Nephron (organoid): ENCODE data around the gene RNF31.

Experiments
- H3K27ac Mint-ChIP-seq, 3 experiments: 2 replicates each; pipeline ENCODE4 v1.8.0; 2020; ENCODE audit warnings: mixed read lengths in 3 of 3, mild to moderate bottlenecking in 2 of 3, moderate library complexity in 1 of 3
- H3K27me3 Mint-ChIP-seq: 2 replicates; pipeline ENCODE4 v1.8.0; 2021; ENCODE audit warnings: low read depth, mild to moderate bottlenecking, moderate library complexity, mixed read lengths
- H3K36me3 Mint-ChIP-seq: 2 replicates; pipeline ENCODE4 v1.8.0; 2020; ENCODE audit warnings: low read depth, mixed read lengths
- H3K4me1 Mint-ChIP-seq: 2 replicates; pipeline ENCODE4 v1.8.0; 2020; ENCODE audit warnings: mixed read lengths
- H3K4me3 Mint-ChIP-seq, 3 experiments: 2 replicates each; pipeline ENCODE4 v1.8.0; 2020; ENCODE audit warnings: mild to moderate bottlenecking in 3 of 3, mixed read lengths in 3 of 3, moderate library complexity in 2 of 3
- H3K9me3 Mint-ChIP-seq: 2 replicates; pipeline ENCODE4 v1.8.0; 2020; ENCODE audit warnings: mixed read lengths
- TF ChIP-seq, protein P1 (sequence below), 3 experiments: fragments of 200-600 bp; sonication (generic); IDR thresholded peaks; one replicate each; pipeline ENCODE4 v1.5.0; 2021; ENCODE audit warnings: antibody characterized with exemption in 3 of 3; ENCODE audit not compliant: unreplicated experiment in 3 of 3

Gene RNF31

DNA sequence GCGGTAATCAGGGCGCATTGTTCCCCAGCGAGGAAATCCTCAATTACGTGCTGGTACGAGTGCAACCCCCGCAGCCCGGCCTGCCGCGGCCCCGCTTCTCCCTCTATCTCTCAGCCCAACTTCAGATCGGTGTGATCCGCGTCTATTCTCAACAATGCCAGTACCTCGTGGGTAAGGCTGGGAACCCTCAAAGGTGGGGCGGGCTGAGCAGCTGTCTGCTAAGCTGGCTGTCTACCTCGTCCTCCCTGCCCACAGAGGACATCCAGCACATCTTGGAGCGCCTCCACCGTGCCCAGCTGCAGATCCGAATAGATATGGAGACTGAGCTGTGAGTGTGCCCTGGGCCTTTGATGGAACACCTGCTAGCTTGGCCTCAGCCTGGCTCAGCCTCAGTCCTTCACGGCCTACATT lies 25.6 kb downstream of the RNF31 start:
- no peak overlapping the region for H3K27ac Mint-ChIP-seq
- TF ChIP-seq, protein P1, sequence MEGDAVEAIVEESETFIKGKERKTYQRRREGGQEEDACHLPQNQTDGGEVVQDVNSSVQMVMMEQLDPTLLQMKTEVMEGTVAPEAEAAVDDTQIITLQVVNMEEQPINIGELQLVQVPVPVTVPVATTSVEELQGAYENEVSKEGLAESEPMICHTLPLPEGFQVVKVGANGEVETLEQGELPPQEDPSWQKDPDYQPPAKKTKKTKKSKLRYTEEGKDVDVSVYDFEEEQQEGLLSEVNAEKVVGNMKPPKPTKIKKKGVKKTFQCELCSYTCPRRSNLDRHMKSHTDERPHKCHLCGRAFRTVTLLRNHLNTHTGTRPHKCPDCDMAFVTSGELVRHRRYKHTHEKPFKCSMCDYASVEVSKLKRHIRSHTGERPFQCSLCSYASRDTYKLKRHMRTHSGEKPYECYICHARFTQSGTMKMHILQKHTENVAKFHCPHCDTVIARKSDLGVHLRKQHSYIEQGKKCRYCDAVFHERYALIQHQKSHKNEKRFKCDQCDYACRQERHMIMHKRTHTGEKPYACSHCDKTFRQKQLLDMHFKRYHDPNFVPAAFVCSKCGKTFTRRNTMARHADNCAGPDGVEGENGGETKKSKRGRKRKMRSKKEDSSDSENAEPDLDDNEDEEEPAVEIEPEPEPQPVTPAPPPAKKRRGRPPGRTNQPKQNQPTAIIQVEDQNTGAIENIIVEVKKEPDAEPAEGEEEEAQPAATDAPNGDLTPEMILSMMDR (IDR thresholded peaks at IDR 0.05; ENCODE audit: unreplicated experiment in 3 of 3) = no peak
- no peaks in the 10 kb centered on the region for H3K27me3 Mint-ChIP-seq
- H3K36me3 Mint-ChIP-seq = peaks cover 32% of the 10 kb centered on the region
- no peaks in the 10 kb centered on the region for H3K4me1 Mint-ChIP-seq
- H3K9me3 Mint-ChIP-seq = no peaks in the 10 kb centered on the region
- H3K4me3 Mint-ChIP-seq = peak overlapping the region; percentile 84 to 89 (median 89)

DNA sequence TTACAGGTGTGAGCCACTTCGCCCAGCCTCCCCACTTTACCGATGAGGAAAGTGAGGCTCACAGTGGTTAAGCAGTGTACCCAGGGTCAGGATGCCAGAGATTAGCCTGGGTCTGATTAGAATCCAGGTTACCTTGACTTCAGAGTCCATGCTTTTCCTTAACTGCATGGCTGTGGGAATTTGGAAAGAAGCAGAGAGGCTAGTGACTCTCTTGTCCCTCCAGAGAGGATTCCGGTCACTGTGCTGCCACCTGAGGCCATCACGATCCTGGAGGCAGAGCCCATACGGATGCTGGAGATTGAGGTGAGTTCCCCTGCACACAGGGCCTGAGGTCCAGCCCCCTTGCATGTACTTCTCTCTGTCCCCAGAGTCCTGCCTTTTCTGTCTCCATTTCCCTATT lies 29.3 kb downstream of the RNF31 start:
- H3K27ac Mint-ChIP-seq = no peak overlapping the region
- H3K4me3 Mint-ChIP-seq = no peak overlapping the region
- TF ChIP-seq, protein P1 (IDR thresholded peaks at IDR 0.05; ENCODE audit: unreplicated experiment in 3 of 3) = no peak
- H3K9me3 Mint-ChIP-seq = no peaks in the 10 kb centered on the region
- peaks cover 10% of the 10 kb centered on the region for H3K4me1 Mint-ChIP-seq
- H3K27me3 Mint-ChIP-seq = no peaks in the 10 kb centered on the region
- peaks cover 41% of the 10 kb centered on the region for H3K36me3 Mint-ChIP-seq

DNA sequence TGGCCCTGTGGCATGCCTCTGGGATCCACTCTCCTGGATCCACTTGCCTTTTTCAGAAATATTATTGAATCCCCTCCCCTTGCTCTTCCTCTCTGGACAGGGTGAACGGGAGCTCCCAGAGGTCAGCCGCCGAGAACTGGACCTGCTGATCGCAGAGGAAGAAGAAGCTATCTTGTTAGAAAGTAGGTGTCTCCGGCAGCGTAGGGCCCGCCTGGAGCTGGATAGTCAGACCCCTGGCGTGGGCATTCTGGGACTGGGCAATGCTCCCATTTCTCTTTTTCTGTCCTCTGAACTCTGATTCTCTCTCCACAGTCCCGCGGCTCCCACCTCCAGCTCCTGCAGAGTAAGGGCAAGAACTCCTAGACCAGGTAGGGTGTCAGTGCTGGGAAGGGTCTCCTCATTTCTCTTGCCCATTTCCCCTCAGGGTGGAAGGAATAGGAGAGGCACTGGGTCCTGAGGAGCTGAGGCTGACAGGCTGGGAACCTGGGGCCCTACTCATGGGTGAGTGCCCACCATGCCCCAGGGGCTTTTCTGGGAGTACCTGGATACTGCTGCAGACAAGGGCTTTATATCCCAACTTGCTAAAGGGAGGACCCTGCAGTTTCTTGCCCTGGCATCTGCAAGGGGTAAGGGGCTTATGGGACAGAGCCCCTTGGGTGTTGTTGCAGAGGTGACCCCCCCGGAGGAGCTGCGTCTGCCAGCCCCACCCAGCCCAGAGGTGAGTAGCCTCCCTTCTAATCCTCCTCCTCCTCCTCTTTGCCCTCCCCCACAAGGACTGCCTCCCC lies 29.9 kb downstream of the RNF31 start:
- Mint-ChIP-seq H3K27ac (peak overlapping the region in 1 of 3 experiments; percentile 19), H3K9me3 (no peaks in the 10 kb centered on the region), H3K4me3 (no peak overlapping the region), H3K4me1 (peaks cover 10% of the 10 kb centered on the region), H3K36me3 (peaks cover 46% of the 10 kb centered on the region), H3K27me3 (no peaks in the 10 kb centered on the region)
- TF ChIP-seq, protein P1 (IDR thresholded peaks at IDR 0.05; ENCODE audit: unreplicated experiment in 3 of 3) = no peak

DNA sequence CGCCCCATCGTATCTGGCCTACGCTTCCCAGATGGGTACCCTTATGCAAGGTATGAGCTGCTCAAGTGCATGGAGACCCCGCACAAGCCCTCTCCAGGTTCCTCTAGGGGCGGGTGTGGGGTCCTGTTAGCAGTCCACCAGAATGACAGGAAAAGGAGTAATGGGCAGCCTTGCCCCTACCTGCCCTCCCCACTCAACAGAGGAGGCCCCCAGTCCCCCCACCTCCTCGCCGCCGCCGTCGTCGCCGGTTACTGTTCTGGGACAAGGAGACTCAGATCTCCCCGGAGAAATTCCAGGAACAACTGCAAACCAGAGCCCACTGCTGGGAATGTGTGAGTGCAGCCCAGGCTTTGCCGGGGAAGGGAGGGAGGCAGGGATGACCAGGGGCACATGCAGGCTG lies 30.6 kb downstream of the RNF31 start:
- no peak overlapping the region for H3K27ac Mint-ChIP-seq
- no peaks in the 10 kb centered on the region for H3K27me3 Mint-ChIP-seq
- H3K9me3 Mint-ChIP-seq = no peaks in the 10 kb centered on the region
- peaks cover 52% of the 10 kb centered on the region for H3K36me3 Mint-ChIP-seq
- peaks cover 10% of the 10 kb centered on the region for H3K4me1 Mint-ChIP-seq
- TF ChIP-seq, protein P1 (IDR thresholded peaks at IDR 0.05; ENCODE audit: unreplicated experiment in 3 of 3) = no peak
- no peak overlapping the region for H3K4me3 Mint-ChIP-seq

DNA sequence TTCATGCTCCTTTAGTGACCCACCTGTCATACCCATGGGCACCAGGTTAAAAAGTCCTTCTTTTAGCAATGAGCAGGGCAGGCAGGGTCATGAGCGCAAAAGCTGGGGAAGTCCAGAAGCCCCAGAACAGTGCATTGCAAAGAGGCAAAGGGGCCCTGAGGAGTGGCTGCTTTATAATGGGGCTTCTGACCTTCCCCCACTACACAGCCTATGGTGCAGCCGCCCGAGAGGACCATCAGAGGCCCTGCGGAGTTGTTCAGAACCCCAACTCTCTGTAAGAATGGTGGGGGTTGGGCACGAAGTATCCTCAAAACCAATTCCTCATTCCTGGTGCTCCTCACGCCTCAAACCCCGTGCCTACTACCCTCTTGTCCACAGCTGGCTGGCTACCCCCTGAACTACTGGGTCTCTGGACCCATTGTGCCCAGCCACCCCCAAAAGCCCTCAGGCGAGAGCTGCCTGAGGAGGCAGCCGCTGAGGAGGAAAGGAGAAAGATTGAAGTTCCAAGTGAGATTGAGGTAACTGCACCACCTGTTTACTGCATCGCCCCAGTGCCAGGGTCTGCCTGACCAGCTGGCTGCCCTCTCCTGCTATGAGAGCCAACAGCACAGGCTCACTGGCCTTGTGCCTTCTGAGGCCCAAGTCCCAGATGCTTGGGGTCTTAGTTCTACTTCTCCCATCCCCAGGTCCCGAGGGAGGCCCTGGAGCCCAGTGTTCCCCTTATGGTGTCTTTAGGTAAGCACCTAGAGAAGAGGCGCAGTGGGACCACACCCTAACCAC lies 31.3 kb downstream of the RNF31 start:
- H3K36me3 Mint-ChIP-seq = peaks cover 49% of the 10 kb centered on the region
- peaks cover 10% of the 10 kb centered on the region for H3K4me1 Mint-ChIP-seq
- H3K4me3 Mint-ChIP-seq = no peak overlapping the region
- peak overlapping the region; percentile 97 to 98 (median 97) for H3K27ac Mint-ChIP-seq
- no peaks in the 10 kb centered on the region for H3K27me3 Mint-ChIP-seq
- H3K9me3 Mint-ChIP-seq = no peaks in the 10 kb centered on the region
- TF ChIP-seq, protein P1 (IDR thresholded peaks at IDR 0.05; ENCODE audit: unreplicated experiment in 3 of 3) = no peak
